Spleen (tissue), 11 donors: ENCODE data around the gene BATF2. TPM values are rescaled to one million over a fixed set of nuclear protein-coding genes. Genes with fewer than 3 reads are reported as not detected.

Experiments used
- DNase-seq: peaks from one replicate; pipeline ENCODE4 v3.0.0-alpha.2; 2020
- H3K27ac ChIP-seq, 8 donors: fragments of 200-600 bp; sonication (generic) in 7 of 8; 1 replicate in 4 of 8; 2 replicates in 4 of 8; pipeline versions ENCODE4 v1.5.0 to v1.8.0; 2016 to 2021; ENCODE audit warnings: inconsistent platforms in 4 of 8, mild to moderate bottlenecking in 4 of 8, moderate library complexity in 1 of 8
- H3K27me3 ChIP-seq, 7 donors: fragments of 200-600 bp; sonication (generic) in 6 of 7; replicated peaks in 1 of 7; 1 replicate in 4 of 7; 2 replicates in 3 of 7; pipeline versions ENCODE4 v1.5.0 to v1.8.0; 2016 to 2021; ENCODE audit warnings: inconsistent platforms in 3 of 7, mild to moderate bottlenecking in 1 of 7
- H3K36me3 ChIP-seq, 6 donors: fragments of 200-600 bp; sonication (generic) in 5 of 6; 1 replicate in 4 of 6; 2 replicates in 2 of 6; pipeline versions ENCODE4 v1.5.0 to v1.8.0; 2016 to 2021; ENCODE audit warnings: inconsistent platforms in 2 of 6
- H3K4me1 ChIP-seq, 6 donors: fragments of 200-600 bp; sonication (generic) in 5 of 6; 1 replicate in 3 of 6; 2 replicates in 3 of 6; pipeline versions ENCODE4 v1.5.0 to v1.8.0; 2016 to 2021; ENCODE audit warnings: inconsistent platforms in 3 of 6
- H3K4me3 ChIP-seq, 8 donors: fragments of 200-600 bp; sonication (generic) in 7 of 8; 1 replicate in 4 of 8; 2 replicates in 4 of 8; pipeline versions ENCODE4 v1.5.0 to v1.8.0; 2016 to 2021; ENCODE audit warnings: inconsistent platforms in 4 of 8, mild to moderate bottlenecking in 4 of 8, moderate library complexity in 2 of 8
- H3K9me3 ChIP-seq, 8 donors: fragments of 200-600 bp; sonication (generic) in 7 of 8; 1 replicate in 4 of 8; 2 replicates in 4 of 8; pipeline versions ENCODE4 v1.5.0 to v1.8.0; 2016 to 2021; ENCODE audit warnings: inconsistent platforms in 4 of 8
- CTCF ChIP-seq, 11 experiments: fragments of 200-600 bp in 7 of 11; fragments of 450-650 bp in 4 of 11; sonication (generic) in 4 of 11; IDR thresholded peaks in 8 of 11; conservative IDR thresholded peaks in 3 of 11; 1 replicate in 7 of 11; 2 replicates in 4 of 11; pipeline versions ENCODE4 v1.4.0 to v1.8.0; 2016 to 2021; ENCODE audit warnings: antibody characterized with exemption in 11 of 11, inconsistent platforms in 4 of 11, mild to moderate bottlenecking in 1 of 11
- POLR2A ChIP-seq, 3 donors: fragments of 450-650 bp; IDR thresholded peaks; one replicate each; pipeline ENCODE4 v1.5.1; 2017; ENCODE audit warnings: antibody characterized with exemption in 3 of 3, mild to moderate bottlenecking in 1 of 3
- POLR2AphosphoS5 ChIP-seq, 3 donors: sonication (generic); formaldehyde crosslinking; IDR thresholded peaks; one replicate each; pipeline ENCODE4 v1.5.1; 2017; ENCODE audit warnings: antibody characterized with exemption in 3 of 3
- WGBS, 5 donors: extraction: QIAGEN DNeasy Blood & Tissue Kit in 3 of 5; methylation state at CpG; one replicate each; pipeline versions ENCODE4 v1.1.5 to v1.1.7; 2013 to 2018; 5-methylcytosine and 5-hydroxymethylcytosine counted together
- intact Hi-C: fragments of 100-400 bp; cut with DNase I; formaldehyde crosslinking; loops from one replicate; pipeline ENCODE4 v1.15.0; 2023; ENCODE audit warnings: low total_unique reads
- polyA plus RNA-seq, 3 donors: library from polyadenylated mRNA; stranded (reverse); fragments of 200-250 nt; gene quantifications; one replicate each; pipeline ENCODE4 v1.2.1, GENCODE V29; 2013
- total RNA-seq, 7 donors: library from RNA; depleted of rRNA in 3 of 7; stranded (reverse); fragments of >200 nt in 3 of 7; fragmentation: NEBNext Ultra II Directional in 4 of 7; extraction: Animal tissue kit (Norgen Biotek cat#: 25700) in 4 of 7; gene quantifications; one replicate each; pipeline versions ENCODE4 v1.1.0 to v1.2.1, GENCODE V29; 2016 to 2021
- donor health status: healthy with polysubstance abuse.
- donor health status: DM: no; HTN: no; CAD: no; lungs with moderate emphysema.
- donor health status: DM: no; HTN: no; CAD: no.
- donor health status: Bipolar disorder and iron deficiency.
- donor health status: healthy.
- donor health status: DM: no; HTN: no; CAD: no.
- donor health status: DM: yes; HTN: yes; CAD: no.

The BATF2 gene
- total and polyA plus RNA-seq, 10 donors, result 4.3 to 23.1 (median 16.0) TPM

- WGBS, 5 donors, result 86 to 95% (median 93%) methylated on average over 6 of the region's 6 CpGs
- Histone ChIP-seq H3K4me3 (no peak overlapping the region), H3K27ac (no peak overlapping the region), H3K36me3 (peaks cover 4 to 78% (median 54%) of the 10 kb centered on the region in 6 donors), H3K9me3 (no peaks in the 10 kb centered on the region), H3K27me3 (no peaks in the 10 kb centered on the region), H3K4me1 (peaks cover 3 to 21% (median 15%) of the 10 kb centered on the region in 6 donors)
- intact Hi-C loops, result no loop called here
- no peak for TF ChIP-seq POLR2AphosphoS5 (IDR thresholded peaks at IDR 0.05)
- no peak for TF ChIP-seq CTCF (IDR thresholded peaks at IDR 0.05 in 8 of 11, conservative IDR thresholded peaks at IDR 0.05 in 3 of 11)
- no peak for TF ChIP-seq POLR2A (IDR thresholded peaks at IDR 0.05)
- no peak for DNase-seq
Measured at GRCh38 chr11:65036931-65037330, 40.2 kb upstream of the BATF2 start.

- no peaks in the 10 kb centered on the region for H3K27me3 ChIP-seq
- no peaks in the 10 kb centered on the region for H3K9me3 ChIP-seq
- H3K4me3 ChIP-seq, result no peak overlapping the region
- H3K36me3 ChIP-seq, result peaks cover 4 to 88% (median 56%) of the 10 kb centered on the region in 6 donors
- no peak for DNase-seq
- WGBS, 5 donors, result 76 to 89% (median 82%) methylated on average over 10 to 11 of the region's 11 CpGs
- TF ChIP-seq POLR2A (IDR thresholded peaks at IDR 0.05) (no peak), POLR2AphosphoS5 (IDR thresholded peaks at IDR 0.05) (no peak)
- H3K4me1 ChIP-seq, result peaks cover 0 to 13% (median 7%) of the 10 kb centered on the region in 6 donors
- intact Hi-C loops, result no loop called here
- no peak overlapping the region for H3K27ac ChIP-seq
Measured at GRCh38 chr11:65035579-65035978, 38.8 kb upstream of the BATF2 start.

GRCh38 chr11:65034423-65034822 lies 37.7 kb upstream of the BATF2 start:
- TF ChIP-seq POLR2AphosphoS5 (IDR thresholded peaks at IDR 0.05) (no peak), CTCF (IDR thresholded peaks at IDR 0.05 in 8 of 11, conservative IDR thresholded peaks at IDR 0.05 in 3 of 11) (no peak), POLR2A (IDR thresholded peaks at IDR 0.05) (no peak)
- H3K4me3 ChIP-seq, result no peak overlapping the region
- no peak for DNase-seq
- no peaks in the 10 kb centered on the region for H3K9me3 ChIP-seq
- H3K36me3 ChIP-seq, result peaks cover 4 to 82% (median 56%) of the 10 kb centered on the region in 6 donors
- WGBS, 5 donors, result 89 to 95% (median 93%) methylated on average over 2 of the region's 2 CpGs
- H3K4me1 ChIP-seq, result peaks cover 0 to 9% (median under 1%) of the 10 kb centered on the region in 6 donors
- intact Hi-C loops, result no loop called here
- H3K27me3 ChIP-seq, result no peaks in the 10 kb centered on the region
- H3K27ac ChIP-seq, result no peak overlapping the region

GRCh38 chr11:65032216-65032615 lies 35.4 kb upstream of the BATF2 start:
- TF ChIP-seq POLR2A (IDR thresholded peaks at IDR 0.05), result no peak
- TF ChIP-seq CTCF (IDR thresholded peaks at IDR 0.05 in 8 of 11, conservative IDR thresholded peaks at IDR 0.05 in 3 of 11), result no peak
- no peak for TF ChIP-seq POLR2AphosphoS5 (IDR thresholded peaks at IDR 0.05)
- Histone ChIP-seq H3K4me1 (peaks cover 5 to 22% (median 15%) of the 10 kb centered on the region in 6 donors), H3K9me3 (no peaks in the 10 kb centered on the region), H3K27me3 (no peaks in the 10 kb centered on the region), H3K27ac (no peak overlapping the region), H3K36me3 (peaks cover 4 to 63% (median 48%) of the 10 kb centered on the region in 6 donors), H3K4me3 (no peak overlapping the region)
- WGBS, 5 donors, result 84 to 94% (median 90%) methylated on average over 6 to 13 of the region's 13 CpGs
- no peak for DNase-seq
- intact Hi-C loops, result no loop called here
